IMR-90 (cell line): ENCODE measurements around the gene EOLA2. TPM values are rescaled to one million over a fixed set of nuclear protein-coding genes. Genes with fewer than 3 reads are reported as not detected.
"Not testable (repeated sequence)": the region's sequence is repeated elsewhere in the genome, so short reads cannot be mapped to it uniquely, and the experiment has no call there.

Experiments
- ATAC-seq: fragments of 200-7000 bp; cut with Tn5 transposase; 2 replicates; pipeline ENCODE4 v1.9.1; 2020; ENCODE audit warnings: low read depth, mild to moderate bottlenecking, moderate library complexity
- BruUV-seq: library from RNA; stranded (reverse); fragments of 400-500 nt; replicated peaks from 2 replicates; lab custom pipeline; 2021; lab: Mats Ljungman, UMichigan
- CTCF ChIA-PET: fragments of 300-600 bp; formaldehyde crosslinking; extraction: SDS; loops from one replicate; lab custom pipeline; 2021; ENCODE audit warnings: antibody characterized with exemption; lab: Yijun Ruan, JAX
- POLR2A ChIA-PET: fragments of 300-600 bp; sonication (Branson Sonifier 250); formaldehyde crosslinking; loops from one replicate; lab custom pipeline; 2022; ENCODE audit warnings: antibody characterized with exemption; ENCODE audit not compliant: unreplicated experiment; lab: Charles Lee
- DNase-seq: peaks from one replicate; pipeline ENCODE4 v3.0.0; 2013
- H2AFZ ChIP-seq: replicated peaks from 2 replicates; pipeline ENCODE3; 2013; ENCODE audit warnings: low read length, mild to moderate bottlenecking; ENCODE audit not compliant: poor library complexity
- H2AK5ac ChIP-seq: 2 replicates; pipeline ENCODE4 v1.6.1; 2013; ENCODE audit warnings: low read depth, low read length, inconsistent platforms
- H2AK9ac ChIP-seq: replicated peaks from 2 replicates; pipeline ENCODE3; 2013; ENCODE audit warnings: mild to moderate bottlenecking, low read depth, low read length, moderate library complexity; ENCODE audit not compliant: poor library complexity
- H2BK120ac ChIP-seq: 2 replicates; pipeline ENCODE4 v1.6.1; 2013; ENCODE audit warnings: low read depth, low read length, inconsistent platforms
- H2BK15ac ChIP-seq: 3 replicates; pipeline ENCODE4 v1.6.1; 2013; ENCODE audit warnings: low read depth, low read length, inconsistent platforms
- H2BK20ac ChIP-seq: 2 replicates; pipeline ENCODE4 v1.6.1; 2013; ENCODE audit warnings: low read depth, mild to moderate bottlenecking, inconsistent platforms, low read length, moderate library complexity
- H2BK5ac ChIP-seq: 2 replicates; pipeline ENCODE4 v1.6.1; 2013; ENCODE audit warnings: mild to moderate bottlenecking, low read depth, low read length, inconsistent platforms; ENCODE audit not compliant: poor library complexity, severe bottlenecking
- H3K14ac ChIP-seq: replicated peaks from 2 replicates; pipeline ENCODE4 v1.6.1; 2013; ENCODE audit warnings: low read depth, low read length, inconsistent platforms
- H3K18ac ChIP-seq: 2 replicates; pipeline ENCODE4 v1.6.1; 2013; ENCODE audit warnings: low read depth, low read length, control low read depth
- H3K23ac ChIP-seq: 2 replicates; pipeline ENCODE4 v1.6.1; 2013; ENCODE audit warnings: low read depth, low read length, inconsistent platforms
- H3K27ac ChIP-seq: 2 replicates; pipeline ENCODE4 v1.5.1; 2013; ENCODE audit warnings: mild to moderate bottlenecking, control low read depth, low read length; ENCODE audit not compliant: insufficient read depth
- H3K27me3 ChIP-seq: 2 replicates; pipeline ENCODE4 v1.6.1; 2013; ENCODE audit warnings: low read length; ENCODE audit not compliant: control insufficient read depth, insufficient read depth
- H3K36me3 ChIP-seq: 2 replicates; pipeline ENCODE4 v1.6.1; 2013; ENCODE audit warnings: low read length, mixed read lengths; ENCODE audit not compliant: control insufficient read depth, insufficient read depth
- H3K4ac ChIP-seq: 2 replicates; pipeline ENCODE4 v1.6.1; 2013; ENCODE audit warnings: low read depth, low read length, inconsistent platforms
- H3K4me1 ChIP-seq: 2 replicates; pipeline ENCODE4 v1.6.1; 2013; ENCODE audit warnings: low read length, mixed read lengths; ENCODE audit not compliant: control insufficient read depth, insufficient read depth
- H3K4me2 ChIP-seq: 2 replicates; pipeline ENCODE4 v1.6.1; 2013; ENCODE audit warnings: low read depth, mild to moderate bottlenecking, control low read depth, low read length, moderate library complexity
- H3K4me3 ChIP-seq: 2 replicates; pipeline ENCODE4 v1.5.1; 2013; ENCODE audit warnings: low read depth, mild to moderate bottlenecking, control low read depth, low read length, moderate library complexity; ENCODE audit not compliant: insufficient read depth
- H3K56ac ChIP-seq: 2 replicates; pipeline ENCODE4 v1.6.1; 2013; ENCODE audit warnings: low read length, inconsistent platforms; ENCODE audit not compliant: insufficient read depth; ENCODE audit errors: extremely low read depth
- H3K79me1 ChIP-seq, 2 experiments: 2 replicates each; pipeline ENCODE4 v1.6.1; 2013; ENCODE audit warnings: low read length in 2 of 2, inconsistent platforms in 1 of 2, low read depth in 1 of 2
- H3K9ac ChIP-seq: 2 replicates; pipeline ENCODE4 v1.6.1; 2013; ENCODE audit warnings: low read depth, low read length, control low read depth
- H3K9me1 ChIP-seq: 2 replicates; pipeline ENCODE4 v1.6.1; 2013; ENCODE audit warnings: low read length, inconsistent platforms; ENCODE audit not compliant: insufficient read depth
- H3K9me3 ChIP-seq: 2 replicates; pipeline ENCODE4 v1.6.1; 2013; ENCODE audit warnings: low read length; ENCODE audit not compliant: control insufficient read depth, insufficient read depth
- H4K20me1 ChIP-seq: 2 replicates; pipeline ENCODE4 v1.6.1; 2013; ENCODE audit warnings: low read length, inconsistent platforms; ENCODE audit not compliant: insufficient read depth
- H4K5ac ChIP-seq: 2 replicates; pipeline ENCODE4 v1.6.1; 2013; ENCODE audit warnings: mild to moderate bottlenecking, low read depth, low read length, control low read depth
- H4K8ac ChIP-seq, 2 experiments: 2 replicates each; pipeline ENCODE4 v1.6.1; 2013; ENCODE audit warnings: low read depth in 2 of 2, low read length in 2 of 2, control low read depth in 1 of 2, inconsistent platforms in 1 of 2
- H4K91ac ChIP-seq: 2 replicates; pipeline ENCODE4 v1.6.1; 2013; ENCODE audit warnings: low read depth, low read length, inconsistent platforms; ENCODE audit not compliant: insufficient read depth
- WGBS, 2 experiments: methylation state at CpG; one replicate each; pipeline versions ENCODE4 v1.1.5 to v1.1.7; 2013; ENCODE audit warnings: missing lambda C conversion rate in 2 of 2; ENCODE audit not compliant: insufficient read length in 1 of 2; ENCODE audit errors: extremely low coverage in 2 of 2; 5-methylcytosine and 5-hydroxymethylcytosine counted together
- dilution Hi-C: fragments of 300-500 bp; cut with HindIII; formaldehyde crosslinking; loops from one replicate; pipeline ENCODE4 v1.14.3; 2018; ENCODE audit warnings: low sequenced_read_pairs; ENCODE audit not compliant: unreplicated experiment
- in situ Hi-C: fragments of 300-500 bp; cut with MboI; formaldehyde crosslinking; loops from 3 replicates; pipeline ENCODE4 v1.14.3; 2019; ENCODE audit warnings: low sequenced_read_pairs, inconsistent platforms, mixed read lengths
- intact Hi-C: fragments of 100-400 bp; cut with micrococcal nuclease; formaldehyde crosslinking; loops from 2 replicates; pipeline ENCODE4 v1.10.0; 2022
- polyA plus RNA-seq, 3 experiments: library from polyadenylated mRNA; depleted of rRNA; stranded (reverse); fragments of >200 nt; gene quantifications; 2 replicates each; pipeline ENCODE4 v1.2.3, GENCODE V29; 2012; ENCODE audit warnings: low replicate concordance in 1 of 3
- total RNA-seq: library from RNA; depleted of rRNA; stranded (reverse); fragments of >200 nt; gene quantifications from 2 replicates; pipeline ENCODE4 v1.2.3, GENCODE V29; 2012

EOLA2 gene
- total and polyA plus RNA-seq, 2 of the 4 experiments (the other 2 are of a cell fraction), result 23.7 to 46.5 TPM

DNA sequence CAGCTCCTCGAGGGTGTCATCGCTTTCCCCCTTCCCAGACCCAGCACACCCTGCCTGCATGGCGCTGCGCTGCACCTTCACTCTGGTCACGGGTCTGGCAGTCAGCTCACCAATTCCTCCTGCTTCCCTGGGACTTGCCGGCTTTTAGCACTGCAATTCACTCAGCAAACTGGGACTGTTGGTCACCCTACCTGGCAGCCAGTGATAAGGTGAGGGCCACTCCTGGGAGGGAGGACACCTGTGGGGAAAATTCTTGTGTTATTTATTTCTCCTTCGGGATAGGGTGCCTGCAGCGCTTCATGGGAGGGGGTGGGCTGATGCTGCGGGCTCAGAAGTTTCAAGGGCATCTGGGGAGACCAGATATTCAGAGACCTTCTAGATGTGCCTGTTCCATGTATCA is 7.5 kb upstream of the EOLA2 start:
- H2AK5ac ChIP-seq, POLR2A ChIA-PET, H3K27me3 ChIP-seq, H3K4me1 ChIP-seq, H2BK5ac ChIP-seq, in situ Hi-C loops, H2AFZ ChIP-seq, H3K27ac ChIP-seq, CTCF ChIA-PET, H3K9me3 ChIP-seq, BruUV-seq, H3K9ac ChIP-seq, H4K20me1 ChIP-seq, DNase-seq, H2AK9ac ChIP-seq, H2BK120ac ChIP-seq, H3K18ac ChIP-seq, H3K79me1 ChIP-seq, dilution Hi-C loops, H4K5ac ChIP-seq, H3K4me3 ChIP-seq, H2BK15ac ChIP-seq, intact Hi-C loops, H3K9me1 ChIP-seq, ATAC-seq, H3K4ac ChIP-seq, H3K23ac ChIP-seq, H3K4me2 ChIP-seq, H3K14ac ChIP-seq, H2BK20ac ChIP-seq, H4K91ac ChIP-seq, H3K56ac ChIP-seq, H4K8ac ChIP-seq, H3K36me3 ChIP-seq: not testable (repeated sequence)
- WGBS, 2 experiments, result no CpG with 5 or more reads among the region's 9 CpGs

DNA sequence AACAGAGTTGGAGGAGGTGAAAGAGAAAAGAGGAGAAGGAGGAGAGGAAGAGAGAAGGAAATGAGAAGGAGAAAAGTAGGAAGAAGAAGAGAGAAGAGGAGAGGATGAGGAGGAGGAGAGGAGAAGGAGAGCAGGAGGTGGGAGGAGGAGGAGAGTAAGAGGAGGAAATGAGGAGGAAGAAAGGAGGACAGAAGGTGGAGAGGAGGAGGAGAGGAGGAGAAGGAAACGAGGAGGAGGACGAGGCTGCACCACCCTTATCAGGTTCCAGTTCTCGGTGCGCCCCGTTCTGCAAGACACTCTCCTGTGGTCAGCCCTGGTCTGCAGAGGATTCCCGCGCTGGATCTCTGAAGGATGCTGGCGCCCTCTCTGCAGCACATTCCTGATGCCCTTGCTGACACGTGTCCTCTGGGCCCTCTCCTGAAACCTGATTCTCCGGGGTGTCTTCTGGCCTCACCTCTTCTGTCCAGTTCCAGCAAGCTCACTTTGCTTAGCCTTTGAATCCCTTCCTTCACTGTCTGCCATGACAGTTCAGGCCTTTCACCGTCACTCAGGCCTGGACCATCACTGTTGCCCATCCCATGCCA is 6.9 kb upstream of the EOLA2 start:
- in situ Hi-C loops, H3K9me3 ChIP-seq, H3K4me3 ChIP-seq, intact Hi-C loops, H2AFZ ChIP-seq, H3K79me1 ChIP-seq, H3K4me2 ChIP-seq, H2BK20ac ChIP-seq, H3K4ac ChIP-seq, H3K14ac ChIP-seq, H4K91ac ChIP-seq, H3K9ac ChIP-seq, POLR2A ChIA-PET, H3K36me3 ChIP-seq, BruUV-seq, H3K23ac ChIP-seq, CTCF ChIA-PET, H3K4me1 ChIP-seq, H2BK120ac ChIP-seq, H2BK15ac ChIP-seq, H3K9me1 ChIP-seq, dilution Hi-C loops, ATAC-seq, H3K18ac ChIP-seq, H3K27me3 ChIP-seq, H4K5ac ChIP-seq, H2BK5ac ChIP-seq, DNase-seq, H4K8ac ChIP-seq, H3K27ac ChIP-seq, H3K56ac ChIP-seq, H2AK5ac ChIP-seq, H4K20me1 ChIP-seq, H2AK9ac ChIP-seq: not testable (repeated sequence)
- WGBS, 2 experiments, result 60% methylated on average over 4 of the region's 11 CpGs; no CpG with 5 or more reads in 1 of the 2 experiments
